ENCODE results near the gene PRRT4. TPM values are rescaled to one million over a fixed set of nuclear protein-coding genes. Genes with fewer than 3 reads are reported as not detected.

PRRT4 gene
- total and polyA plus RNA-seq, 2 of the 13 experiments (the other 11 are each of a cell fraction or from before 2014, with no cell fraction given), result not detected

GRCh38 chr7:128409596-128410450 lies 48.3 kb upstream of the PRRT4 start, which contains the start of gene IMPDH1 (continued):
- TF ChIP-seq PCBP2 (optimal IDR thresholded peaks at IDR 0.05; ENCODE audit: low read depth, low read length, poor library complexity, severe bottlenecking) (no peak), ZNF274 (CRISPR knock-in tag; IDR thresholded peaks at IDR 0.05) (no peak), ZNF12 (CRISPR knock-in tag; IDR thresholded peaks at IDR 0.05) (no peak), SATB2 (CRISPR knock-in tag; IDR thresholded peaks at IDR 0.05) (no peak), ZNF335 (CRISPR knock-in tag; IDR thresholded peaks at IDR 0.05) (no peak), MXD3 (CRISPR knock-in tag; IDR thresholded peaks at IDR 0.05) (no peak), ZBTB21 (CRISPR knock-in tag; IDR thresholded peaks at IDR 0.05) (no peak), ZSCAN5A (CRISPR knock-in tag; IDR thresholded peaks at IDR 0.05; ENCODE audit: borderline replicate concordance) (no peak), MAFK (conservative IDR thresholded peaks at IDR 0.05 in 1 of 2, IDR thresholded peaks at IDR 0.05 in 1 of 2; ENCODE audit: low read length in 2 of 2) (no peak), ZNF468 (CRISPR knock-in tag; IDR thresholded peaks at IDR 0.05) (no peak), ZSCAN22 (CRISPR knock-in tag; IDR thresholded peaks at IDR 0.05) (no peak), ZNF121 (CRISPR knock-in tag; IDR thresholded peaks at IDR 0.05) (no peak), RBM22 (optimal IDR thresholded peaks at IDR 0.05; ENCODE audit: low read length) (no peak), RNF2 (conservative IDR thresholded peaks at IDR 0.05; ENCODE audit: low read depth) (no peak), ZBTB7A (CRISPR knock-in tag; IDR thresholded peaks at IDR 0.05) (no peak), TBL1XR1 (IDR thresholded peaks at IDR 0.05; ENCODE audit: borderline replicate concordance, low read length, partially characterized antibody) (no peak), RXRA (CRISPR knock-in tag; IDR thresholded peaks at IDR 0.05) (peak; percentile 5; the same call in 1 of the 2 replicates), SIN3B (IDR thresholded peaks at IDR 0.05; ENCODE audit: low read length) (no peak), HNF1A (IDR thresholded peaks at IDR 0.05; ENCODE audit: low read depth) (no peak), HNF1A (CRISPR knock-in tag; IDR thresholded peaks at IDR 0.05; ENCODE audit: borderline replicate concordance) (no peak), HDAC2 (CRISPR knock-in tag; IDR thresholded peaks at IDR 0.05) (peak; percentile 38; the same call in 1 of the 2 replicates), MXI1 (IDR thresholded peaks at IDR 0.05; ENCODE audit: borderline replicate concordance, low read depth, low read length) (peak; percentile 29; the same call in 1 of the 3 replicates)
- TF ChIP-seq, protein P1, sequence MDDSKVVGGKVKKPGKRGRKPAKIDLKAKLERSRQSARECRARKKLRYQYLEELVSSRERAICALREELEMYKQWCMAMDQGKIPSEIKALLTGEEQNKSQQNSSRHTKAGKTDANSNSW (CRISPR knock-in tag; IDR thresholded peaks at IDR 0.05; ENCODE audit: borderline replicate concordance), result no peak
- TF ChIP-seq, protein P2, sequence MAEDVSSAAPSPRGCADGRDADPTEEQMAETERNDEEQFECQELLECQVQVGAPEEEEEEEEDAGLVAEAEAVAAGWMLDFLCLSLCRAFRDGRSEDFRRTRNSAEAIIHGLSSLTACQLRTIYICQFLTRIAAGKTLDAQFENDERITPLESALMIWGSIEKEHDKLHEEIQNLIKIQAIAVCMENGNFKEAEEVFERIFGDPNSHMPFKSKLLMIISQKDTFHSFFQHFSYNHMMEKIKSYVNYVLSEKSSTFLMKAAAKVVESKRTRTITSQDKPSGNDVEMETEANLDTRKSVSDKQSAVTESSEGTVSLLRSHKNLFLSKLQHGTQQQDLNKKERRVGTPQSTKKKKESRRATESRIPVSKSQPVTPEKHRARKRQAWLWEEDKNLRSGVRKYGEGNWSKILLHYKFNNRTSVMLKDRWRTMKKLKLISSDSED (CRISPR knock-in tag; IDR thresholded peaks at IDR 0.05), result no peak

Measured in HepG2 (cell line).